ENCODE measurements around the gene DMRTA2. TPM values are rescaled to one million over a fixed set of nuclear protein-coding genes. Genes with fewer than 3 reads are reported as not detected.

DMRTA2 gene
- total RNA-seq, result not detected in 2 replicates
- polyA plus RNA-seq, result not detected in 2 replicates
- polyA plus RNA-seq (2011; cell fraction: cytosol; rRNA removed), result not detected in 2 replicates
- polyA plus RNA-seq (2011; cell fraction: nucleus; rRNA removed), result not detected in 2 replicates
- polyA plus RNA-seq (2012), result not detected in 2 replicates
- not detected in 2 replicates for polyA minus RNA-seq
- not detected for polyA minus RNA-seq (2011; cell fraction: cytosol; rRNA and poly(A)+ RNA removed)
- 0.14 TPM in 1 of 2 replicates, not detected in the other for polyA minus RNA-seq (2011; cell fraction: nucleus; rRNA and poly(A)+ RNA removed)
- Bru-seq, nascent RNA, result not detected
- BruChase-seq, experiment 1, labeled RNA remaining after a 6-hour chase, result percentile 15 among the genes with signal in this experiment
- BruChase-seq, experiment 2, labeled RNA remaining after a 2-hour chase, result percentile 11 among the genes with signal in this experiment
- long read RNA-seq, result 0 reads

DNA sequence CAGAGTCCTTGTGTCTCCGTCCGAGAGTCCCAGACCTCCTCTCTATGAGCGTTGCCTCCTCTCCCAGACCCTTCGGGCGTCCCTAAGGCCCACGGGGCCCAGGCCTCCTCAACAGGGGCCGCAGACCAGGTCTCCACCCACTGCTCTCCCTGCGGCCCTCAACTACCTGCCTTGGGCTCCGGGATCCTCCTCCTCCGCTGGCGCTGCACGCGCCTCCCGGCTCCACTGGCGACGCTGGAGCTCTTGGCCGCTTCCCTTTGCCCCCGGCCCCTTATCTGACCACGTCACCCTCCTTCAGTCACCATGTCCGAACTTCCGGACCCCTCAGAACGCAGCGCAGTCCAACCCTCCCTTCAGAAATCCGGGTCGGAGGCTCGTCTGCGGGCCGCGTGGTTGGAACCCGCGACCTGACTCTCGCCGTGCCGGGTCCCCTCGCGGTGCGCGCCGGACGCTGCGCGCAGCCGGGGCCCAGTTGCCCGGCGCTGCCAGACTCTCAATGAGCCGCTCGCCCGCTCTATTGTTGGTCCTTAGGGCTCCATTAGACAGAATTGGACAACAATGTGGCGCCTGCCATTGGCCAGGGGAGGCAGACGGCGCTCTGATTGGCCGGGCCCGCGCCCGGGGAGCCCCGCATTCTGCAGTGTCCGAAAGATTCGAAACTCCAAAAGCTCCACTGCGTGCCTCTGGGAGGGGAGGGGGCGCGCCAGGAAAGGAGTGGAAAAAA is at the start of gene DMRTA2:
Gene DMRTA2 (minus strand): TSS at position 498 of the 724 bp plus-strand sequence. CDS start 1,907 bp downstream, outside the sequence.
- intact Hi-C loops (cut with micrococcal nuclease) (no loop called here), dilution Hi-C loops (cut with MboI; ENCODE audit: extremely low pct_ligation_motif_present, low sequenced_read_pairs) (no loop called here)
- Histone ChIP-seq H3K9me3 (replicated peaks; ENCODE audit: control insufficient read depth, insufficient read depth, low read length) (no peaks in the 10 kb centered on the region), H4K20me1 (replicated peaks; ENCODE audit: control insufficient read depth, extremely low read depth, insufficient read depth, low read length) (no peaks in the 10 kb centered on the region), H3K27ac (ENCODE audit: insufficient read depth, low read depth, low read length) (no peak within 1 kb of the TSS), H3K4me3 (replicated peaks in 1 of 3; ENCODE audit: insufficient read depth in 1 of 3, low read depth in 1 of 3, low read length in 3 of 3) (peak within 1 kb of the TSS in 1 of 3 experiments; percentile 22), H3K4me1 (ENCODE audit: control insufficient read depth, extremely low read depth, insufficient read depth, low read length) (peaks cover 3% of the 10 kb centered on the region), H3K9me1 (replicated peaks; ENCODE audit: control insufficient read depth, extremely low read depth, insufficient read depth, low read length) (no peaks in the 10 kb centered on the region), H3K79me2 (ENCODE audit: control insufficient read depth, insufficient read depth, low read length) (no peaks in the 10 kb centered on the region), H2AFZ (ENCODE audit: low read depth, low read length) (no peak within 1 kb of the TSS), H3K9ac (replicated peaks; ENCODE audit: extremely low read depth, insufficient read depth, low read length) (no peak within 1 kb of the TSS), H3K36me3 (ENCODE audit: control insufficient read depth in 2 of 2, extremely low read depth in 1 of 2, insufficient read depth in 2 of 2, low read length in 2 of 2) (no peaks in the 10 kb centered on the region), H3K4me2 (ENCODE audit: insufficient read depth, low read length) (peak within 1 kb of the TSS; percentile 60), H3K27me3 (ENCODE audit: control insufficient read depth in 2 of 2, insufficient read depth in 2 of 2, low read length in 2 of 2) (peaks cover 84 to 100% of the 10 kb centered on the region in 2 experiments)
- FAIRE-seq, result peak; percentile 74
- ChIA-PET CTCF (interaction anchor here (0.9 to 1.5 kb wide), 5 partner anchors 9 to 182 kb away, joined by 3 to 7 read pairs (median 4); no protein-coding TSS in a partner anchor), POLR2A (no interaction called here)
- BruUV-seq (replicated peaks), result no TSS peak
- peak; percentile 46 for DNase-seq (ENCODE audit: low read depth, low spot score)
- peak; percentile 78 for TF ChIP-seq EZH2 (IDR thresholded peaks at IDR 0.05; ENCODE audit: borderline replicate concordance, low read depth, low read length, severe bottlenecking)
- TF ChIP-seq, protein P1, sequence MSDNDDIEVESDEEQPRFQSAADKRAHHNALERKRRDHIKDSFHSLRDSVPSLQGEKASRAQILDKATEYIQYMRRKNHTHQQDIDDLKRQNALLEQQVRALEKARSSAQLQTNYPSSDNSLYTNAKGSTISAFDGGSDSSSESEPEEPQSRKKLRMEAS (IDR thresholded peaks at IDR 0.05; ENCODE audit: insufficient read depth, insufficient read length), result no peak
- TF ChIP-seq POLR2A (IDR thresholded peaks at IDR 0.05; ENCODE audit: low read depth, low read length), result no peak

DNA sequence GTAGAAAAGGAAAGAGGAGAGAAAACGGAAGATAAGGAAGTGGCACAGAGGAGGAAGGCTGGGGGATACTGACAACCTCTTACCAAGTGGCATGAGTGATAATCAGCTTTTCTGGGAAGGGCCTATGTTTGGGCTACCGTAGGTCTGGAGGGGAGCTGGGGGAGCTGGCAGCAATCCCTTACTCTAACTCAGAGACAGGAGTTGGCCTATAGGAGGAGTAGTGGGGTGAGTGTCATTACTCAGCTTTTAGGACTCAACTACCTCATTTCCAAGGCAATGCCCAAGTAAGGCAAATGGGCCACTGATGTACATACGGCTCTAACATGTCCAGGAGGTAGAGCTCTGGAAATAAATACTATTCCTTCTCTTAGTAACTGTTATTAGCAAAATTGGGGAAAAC is 48.7 kb upstream of the DMRTA2 start:
- TF ChIP-seq, protein P1 (IDR thresholded peaks at IDR 0.05; ENCODE audit: insufficient read depth, insufficient read length), result no peak
- TF ChIP-seq MYC (IDR thresholded peaks at IDR 0.05; ENCODE audit: low read depth, low read length) (no peak), GATA2 (IDR thresholded peaks at IDR 0.05; ENCODE audit: insufficient read depth, insufficient read length, low read depth, low read length) (no peak), POLR2A (IDR thresholded peaks at IDR 0.05; ENCODE audit: low read depth, low read length) (no peak), FOS (IDR thresholded peaks at IDR 0.05; ENCODE audit: borderline replicate concordance, insufficient read depth, low read length) (no peak), EZH2 (IDR thresholded peaks at IDR 0.05; ENCODE audit: borderline replicate concordance, low read depth, low read length, severe bottlenecking) (no peak), JUN (IDR thresholded peaks at IDR 0.05; ENCODE audit: borderline replicate concordance, insufficient read depth, insufficient read length, low read depth) (no peak), POLR2AphosphoS5 (IDR thresholded peaks at IDR 0.05; ENCODE audit: insufficient read depth, low read depth, low read length) (no peak)
- TF ChIP-seq, protein P2, sequence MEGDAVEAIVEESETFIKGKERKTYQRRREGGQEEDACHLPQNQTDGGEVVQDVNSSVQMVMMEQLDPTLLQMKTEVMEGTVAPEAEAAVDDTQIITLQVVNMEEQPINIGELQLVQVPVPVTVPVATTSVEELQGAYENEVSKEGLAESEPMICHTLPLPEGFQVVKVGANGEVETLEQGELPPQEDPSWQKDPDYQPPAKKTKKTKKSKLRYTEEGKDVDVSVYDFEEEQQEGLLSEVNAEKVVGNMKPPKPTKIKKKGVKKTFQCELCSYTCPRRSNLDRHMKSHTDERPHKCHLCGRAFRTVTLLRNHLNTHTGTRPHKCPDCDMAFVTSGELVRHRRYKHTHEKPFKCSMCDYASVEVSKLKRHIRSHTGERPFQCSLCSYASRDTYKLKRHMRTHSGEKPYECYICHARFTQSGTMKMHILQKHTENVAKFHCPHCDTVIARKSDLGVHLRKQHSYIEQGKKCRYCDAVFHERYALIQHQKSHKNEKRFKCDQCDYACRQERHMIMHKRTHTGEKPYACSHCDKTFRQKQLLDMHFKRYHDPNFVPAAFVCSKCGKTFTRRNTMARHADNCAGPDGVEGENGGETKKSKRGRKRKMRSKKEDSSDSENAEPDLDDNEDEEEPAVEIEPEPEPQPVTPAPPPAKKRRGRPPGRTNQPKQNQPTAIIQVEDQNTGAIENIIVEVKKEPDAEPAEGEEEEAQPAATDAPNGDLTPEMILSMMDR (IDR thresholded peaks at IDR 0.05; ENCODE audit: extremely low read depth in 1 of 2, insufficient read depth in 1 of 2, low read depth in 1 of 2, low read length in 2 of 2), result no peak
- no peak overlapping the region for H3K4me3 ChIP-seq (replicated peaks in 1 of 3; ENCODE audit: insufficient read depth in 1 of 3, low read depth in 1 of 3, low read length in 3 of 3)
- POLR2A ChIA-PET, result no interaction called here
- dilution Hi-C loops (cut with MboI; ENCODE audit: extremely low pct_ligation_motif_present, low sequenced_read_pairs), result no loop called here
- no peaks in the 10 kb centered on the region for H3K79me2 ChIP-seq (ENCODE audit: control insufficient read depth, insufficient read depth, low read length)
- H3K9me3 ChIP-seq (replicated peaks; ENCODE audit: control insufficient read depth, insufficient read depth, low read length), result no peaks in the 10 kb centered on the region
- no peak overlapping the region for H2AFZ ChIP-seq (ENCODE audit: low read depth, low read length)
- H3K27me3 ChIP-seq (ENCODE audit: control insufficient read depth in 2 of 2, insufficient read depth in 2 of 2, low read length in 2 of 2), result no peaks in the 10 kb centered on the region
- DNase-seq (ENCODE audit: low read depth, low spot score) (no peak), FAIRE-seq (no peak)
- no peak overlapping the region for H3K9ac ChIP-seq (replicated peaks; ENCODE audit: extremely low read depth, insufficient read depth, low read length)
- no peak overlapping the region for H3K27ac ChIP-seq (ENCODE audit: insufficient read depth, low read depth, low read length)
- H4K20me1 ChIP-seq (replicated peaks; ENCODE audit: control insufficient read depth, extremely low read depth, insufficient read depth, low read length), result no peaks in the 10 kb centered on the region
- H3K4me2 ChIP-seq (ENCODE audit: insufficient read depth, low read length), result no peak overlapping the region
- intact Hi-C loops (cut with micrococcal nuclease), result no loop called here
- BruUV-seq (replicated peaks), result no TSS peak
- H3K9me1 ChIP-seq (replicated peaks; ENCODE audit: control insufficient read depth, extremely low read depth, insufficient read depth, low read length), result no peaks in the 10 kb centered on the region
- no peaks in the 10 kb centered on the region for H3K36me3 ChIP-seq (ENCODE audit: control insufficient read depth in 2 of 2, extremely low read depth in 1 of 2, insufficient read depth in 2 of 2, low read length in 2 of 2)
- CTCF ChIA-PET, result interaction anchor here (1.4 kb wide), 1 partner anchor 232 kb away, joined by 3 read pairs; no protein-coding TSS in a partner anchor
- H3K4me1 ChIP-seq (ENCODE audit: control insufficient read depth, extremely low read depth, insufficient read depth, low read length), result no peaks in the 10 kb centered on the region

Data from endothelial cell of umbilical vein (primary cell).